Measurements from ENCODE around the gene NEUROG1.
A peak's percentile ranks its signal among the peaks of the same experiment; 100 is the strongest.

Gene NEUROG1

DNA sequence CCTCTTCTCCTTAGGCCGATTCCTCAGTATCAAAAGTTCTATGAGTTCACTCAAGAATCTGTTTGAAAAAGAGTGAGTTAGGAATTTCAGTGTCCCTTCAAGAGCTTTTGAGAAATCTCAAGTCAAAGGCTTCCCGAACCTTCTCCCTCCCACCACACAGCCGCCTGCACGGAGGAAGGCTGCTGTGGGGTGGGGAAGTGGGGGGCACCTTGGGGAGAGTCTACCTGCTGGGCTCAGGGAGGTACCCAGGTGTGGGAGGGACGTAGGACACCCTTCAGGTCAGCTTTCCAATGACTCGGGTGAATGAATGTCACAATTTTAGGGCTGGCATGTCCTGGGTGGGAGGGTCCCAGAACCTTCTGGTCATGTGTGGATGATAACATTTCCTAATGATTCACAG is 25.5 kb upstream of the NEUROG1 start:
- ATAC-seq: no peak

GRCh38 chr5:135560858-135561257 is 25.1 kb upstream of the NEUROG1 start:
- ATAC-seq: peak; percentile 51 to 70

DNA sequence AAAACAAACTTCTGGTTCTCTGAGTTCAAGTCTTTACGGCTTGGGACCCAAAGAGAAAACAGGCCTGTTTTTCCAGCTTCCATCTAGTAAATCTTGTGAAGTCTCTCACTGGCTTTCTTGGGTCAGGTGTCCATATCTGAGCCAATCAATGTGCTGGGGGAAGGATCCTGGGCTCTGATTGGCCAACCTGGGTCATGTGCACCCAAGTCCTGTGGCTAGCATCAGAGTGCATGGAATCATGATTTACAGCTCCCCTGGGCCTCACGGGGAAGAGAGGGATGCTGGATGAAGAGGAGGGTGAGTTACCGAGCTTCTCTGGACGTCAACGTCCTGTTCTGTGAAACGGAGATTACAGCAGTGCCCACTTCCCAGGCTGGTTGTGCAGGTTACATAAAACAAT is 23.6 kb upstream of the NEUROG1 start:
- ATAC-seq: no peak

- ATAC-seq: no peak
Observed at GRCh38 chr5:135557076-135557838, 21.5 kb upstream of the NEUROG1 start.

DNA sequence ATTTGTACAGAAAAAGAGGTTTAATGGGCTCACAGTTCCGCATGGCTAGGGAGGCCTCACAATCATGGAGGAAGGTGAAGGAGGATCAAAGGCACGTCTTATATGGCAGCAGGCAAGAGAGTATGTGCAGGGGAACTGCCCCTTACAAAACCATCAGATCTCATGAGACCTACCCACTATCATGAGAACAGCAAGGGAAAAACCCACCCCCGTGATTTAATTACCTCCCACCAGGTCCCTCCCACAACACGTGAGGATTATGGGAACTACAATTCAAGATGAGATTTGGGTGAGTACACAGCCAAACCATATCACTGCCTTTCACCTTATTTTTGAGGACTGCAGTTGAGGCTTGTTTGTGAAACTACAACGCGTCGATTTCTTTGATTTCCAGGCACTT is 20.9 kb upstream of the NEUROG1 start:
- ATAC-seq: no peak

DNA sequence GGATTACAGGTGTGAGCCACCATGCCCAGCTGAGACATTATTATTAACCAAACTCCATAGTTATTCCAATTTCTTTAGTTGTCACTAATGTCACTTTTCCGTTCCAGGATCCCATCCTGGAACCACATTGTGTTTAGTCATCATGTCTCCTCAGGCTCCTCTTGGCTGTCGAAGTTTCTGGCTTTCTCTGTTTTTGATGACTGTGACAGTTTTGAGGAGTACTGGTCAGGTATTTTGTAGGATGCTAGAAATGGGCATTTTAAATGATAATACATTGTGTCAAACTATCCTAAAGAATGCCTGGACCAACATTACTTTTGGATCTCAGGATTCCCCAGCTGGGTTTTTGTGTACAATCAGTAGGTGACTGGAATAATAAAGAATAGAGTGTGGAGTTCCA is 19.8 kb upstream of the NEUROG1 start:
- ATAC-seq: no peak

GRCh38 chr5:135553688-135554462 is 18.1 kb upstream of the NEUROG1 start:
- ATAC-seq: no peak

GRCh38 chr5:135551593-135552447 is 16.1 kb upstream of the NEUROG1 start:
- no peak for ATAC-seq

GRCh38 chr5:135549413-135549812 is 13.6 kb upstream of the NEUROG1 start:
- ATAC-seq: no peak

GRCh38 chr5:135547590-135548254 is 12.0 kb upstream of the NEUROG1 start:
- ATAC-seq: no peak

- ATAC-seq: no peak
Observed at GRCh38 chr5:135546912-135547311, 11.1 kb upstream of the NEUROG1 start.

DNA sequence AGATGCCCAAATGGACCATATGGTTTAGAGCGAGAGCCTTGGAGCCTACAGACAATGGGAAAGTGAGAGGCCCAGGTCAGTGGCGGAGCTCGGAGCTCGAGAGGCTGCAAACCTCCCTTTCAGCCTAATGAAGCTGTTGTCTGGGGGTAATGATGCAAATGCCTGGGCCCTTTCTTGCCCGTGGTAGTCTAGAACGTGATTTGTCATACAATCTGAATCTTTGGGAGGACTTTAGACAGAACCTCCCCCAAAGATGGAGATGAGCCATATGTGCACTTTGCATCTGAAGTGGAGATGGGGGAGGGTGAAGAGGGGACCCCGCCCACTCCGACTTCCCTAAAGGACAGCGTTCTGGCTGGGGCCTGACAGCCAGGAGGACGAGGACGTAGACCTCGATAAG is 10.3 kb upstream of the NEUROG1 start:
- no peak for ATAC-seq

GRCh38 chr5:135545099-135545498 is 9.3 kb upstream of the NEUROG1 start:
- no peak for ATAC-seq

DNA sequence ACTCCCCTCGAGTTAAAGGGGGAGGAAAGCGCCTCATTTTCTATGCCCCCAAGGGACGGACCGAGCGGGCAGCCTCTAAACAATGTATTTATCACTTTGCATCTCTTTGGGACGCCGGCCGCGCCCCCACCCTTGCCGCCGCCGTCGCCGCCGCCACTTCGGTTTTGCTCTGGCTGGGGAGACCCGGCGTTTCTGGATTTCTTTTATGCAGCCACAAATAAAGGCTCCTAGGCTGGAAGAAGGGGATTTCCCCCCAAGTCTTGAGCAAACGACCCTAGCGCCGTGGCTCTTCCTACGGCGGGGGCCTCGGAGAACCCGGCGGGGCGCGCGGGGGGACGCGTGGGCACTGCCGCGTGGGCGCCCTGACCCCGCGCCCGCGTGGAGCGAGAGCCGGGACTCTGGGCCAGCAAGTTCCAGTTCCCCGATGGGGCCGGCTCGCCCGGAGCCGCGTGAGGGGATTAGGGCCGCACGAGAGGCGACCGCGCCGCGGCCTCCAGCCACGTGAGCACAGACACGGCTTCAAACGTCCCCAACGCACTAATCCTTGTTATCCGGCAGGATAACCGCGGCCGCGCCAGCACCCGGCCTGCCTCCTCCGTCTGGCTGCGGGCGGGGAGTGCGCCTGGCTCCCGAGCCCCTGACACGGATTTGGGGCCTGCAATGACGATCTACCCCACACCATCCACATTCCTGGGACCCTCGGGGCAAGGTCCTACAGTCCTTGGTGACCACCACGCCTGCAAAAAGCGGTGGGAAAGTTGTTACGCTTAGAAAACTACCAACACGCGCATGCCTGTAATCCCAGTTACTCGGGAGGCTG is 7.9 kb upstream of the NEUROG1 start:
- no peak for ATAC-seq

DNA sequence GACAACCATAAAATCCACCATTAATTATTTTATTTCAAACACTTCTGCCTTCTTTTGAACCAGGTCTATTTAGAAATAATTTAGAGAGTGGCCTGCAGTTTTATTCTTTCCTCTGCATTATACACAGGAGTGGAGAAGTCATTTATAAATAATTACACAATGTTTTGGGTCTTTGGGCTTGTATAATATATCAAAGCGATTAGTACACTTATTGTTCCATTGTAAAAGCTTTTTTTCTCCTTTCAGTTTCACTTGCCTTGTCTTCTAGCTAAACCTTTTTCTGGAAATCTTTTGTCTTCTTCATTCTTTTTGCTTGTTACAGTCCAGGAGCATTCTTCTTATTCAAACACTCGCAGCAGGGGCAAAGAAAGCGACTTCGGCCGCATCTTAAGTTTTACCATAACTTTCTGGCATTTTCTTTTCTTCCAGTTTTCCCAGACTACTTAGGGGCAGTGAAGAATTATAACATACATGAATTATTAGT is 7.3 kb upstream of the NEUROG1 start:
- ATAC-seq: no peak

- ATAC-seq: no peak
Observed at GRCh38 chr5:135541807-135542502, 6.2 kb upstream of the NEUROG1 start.

GRCh38 chr5:135539430-135540005 is 3.8 kb upstream of the NEUROG1 start:
- no peak for ATAC-seq

GRCh38 chr5:135538261-135538660 is 2.5 kb upstream of the NEUROG1 start:
- no peak for ATAC-seq

DNA sequence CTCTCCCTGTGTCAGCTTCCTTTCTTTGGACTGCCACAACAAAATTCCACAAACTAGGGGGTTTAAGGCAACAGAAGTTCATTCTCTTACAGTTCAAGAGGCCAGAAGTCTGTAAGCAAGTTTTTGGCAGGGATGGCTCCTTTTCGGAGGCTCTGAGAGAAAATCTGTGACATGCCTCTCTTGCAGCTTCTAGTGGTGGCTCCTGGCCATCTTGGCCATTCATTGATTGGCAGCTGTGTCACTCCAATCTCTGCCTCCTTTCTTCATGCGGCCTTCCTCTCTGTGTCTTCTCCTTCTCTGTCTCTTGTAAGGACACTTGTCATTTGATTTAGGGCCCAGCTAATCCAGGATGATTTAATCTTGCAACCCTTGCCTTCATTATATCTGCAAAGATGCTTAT is 2.0 kb upstream of the NEUROG1 start:
- no peak for ATAC-seq

DNA sequence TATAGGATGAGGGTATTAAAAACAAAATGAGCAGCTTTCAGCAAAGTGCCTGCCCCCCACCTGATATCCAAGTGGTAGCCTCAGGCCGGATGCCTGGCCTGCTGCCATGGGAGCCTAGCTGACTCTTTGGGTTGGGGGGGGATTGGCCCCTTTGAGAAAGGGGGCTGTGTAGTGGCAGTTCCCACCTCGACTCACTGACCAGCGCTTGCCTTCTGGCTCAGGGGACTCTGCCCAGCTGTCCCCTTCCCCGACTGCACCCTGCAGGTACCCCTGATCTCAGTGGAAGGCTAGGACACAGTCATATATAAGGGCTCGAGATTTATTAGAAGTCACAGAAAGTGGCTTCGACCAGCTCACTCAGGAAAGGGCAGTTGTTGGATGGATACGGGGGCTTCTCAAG is 1.5 kb upstream of the NEUROG1 start:
- no peak for ATAC-seq

DNA sequence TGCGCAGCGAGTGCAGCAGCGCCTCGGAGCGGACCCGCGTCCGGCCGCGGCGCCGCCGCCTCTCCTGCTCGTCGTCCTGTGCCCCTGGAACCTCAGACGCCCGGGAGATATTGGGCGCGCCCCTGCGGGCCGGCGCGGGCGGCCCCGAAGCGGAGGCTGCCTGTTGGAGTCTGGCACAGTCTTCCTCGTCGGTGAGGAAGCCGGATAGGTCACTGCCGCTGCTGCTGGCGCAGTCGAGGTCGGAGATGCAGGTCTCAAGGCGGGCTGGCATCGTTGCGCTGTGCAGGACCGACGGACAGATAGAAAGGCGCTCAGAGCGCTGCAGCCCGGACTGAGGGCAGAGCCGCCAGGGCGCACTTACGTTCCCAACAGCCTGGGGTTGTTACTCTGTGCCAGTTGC is 344 bp downstream of the NEUROG1 start:
- ATAC-seq: no peak
